Keratinocyte (primary cell): ENCODE results near the gene THSD7B.

Experiments used
- EZH2 ChIP-seq: IDR thresholded peaks from one replicate; pipeline ENCODE4 v1.6.1; 2012; ENCODE audit warnings: inconsistent platforms, mild to moderate bottlenecking, low read length, moderate library complexity
- TF ChIP-seq, protein P1 (sequence below), 3 experiments: IDR thresholded peaks in 1 of 3; conservative IDR thresholded peaks in 1 of 3; optimal IDR thresholded peaks in 1 of 3; 2 replicates in 2 of 3; 3 replicates in 1 of 3; pipeline versions ENCODE3 to v1.5.1; 2011; ENCODE audit warnings: low read length in 3 of 3, mild to moderate bottlenecking in 3 of 3, moderate library complexity in 2 of 3, control low read depth in 1 of 3, inconsistent platforms in 1 of 3; ENCODE audit not compliant: insufficient read depth in 2 of 3; ENCODE audit errors: extremely low read depth in 1 of 3

- TF ChIP-seq, protein P1, sequence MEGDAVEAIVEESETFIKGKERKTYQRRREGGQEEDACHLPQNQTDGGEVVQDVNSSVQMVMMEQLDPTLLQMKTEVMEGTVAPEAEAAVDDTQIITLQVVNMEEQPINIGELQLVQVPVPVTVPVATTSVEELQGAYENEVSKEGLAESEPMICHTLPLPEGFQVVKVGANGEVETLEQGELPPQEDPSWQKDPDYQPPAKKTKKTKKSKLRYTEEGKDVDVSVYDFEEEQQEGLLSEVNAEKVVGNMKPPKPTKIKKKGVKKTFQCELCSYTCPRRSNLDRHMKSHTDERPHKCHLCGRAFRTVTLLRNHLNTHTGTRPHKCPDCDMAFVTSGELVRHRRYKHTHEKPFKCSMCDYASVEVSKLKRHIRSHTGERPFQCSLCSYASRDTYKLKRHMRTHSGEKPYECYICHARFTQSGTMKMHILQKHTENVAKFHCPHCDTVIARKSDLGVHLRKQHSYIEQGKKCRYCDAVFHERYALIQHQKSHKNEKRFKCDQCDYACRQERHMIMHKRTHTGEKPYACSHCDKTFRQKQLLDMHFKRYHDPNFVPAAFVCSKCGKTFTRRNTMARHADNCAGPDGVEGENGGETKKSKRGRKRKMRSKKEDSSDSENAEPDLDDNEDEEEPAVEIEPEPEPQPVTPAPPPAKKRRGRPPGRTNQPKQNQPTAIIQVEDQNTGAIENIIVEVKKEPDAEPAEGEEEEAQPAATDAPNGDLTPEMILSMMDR (optimal IDR thresholded peaks at IDR 0.05 in 1 of 3, IDR thresholded peaks at IDR 0.05 in 1 of 3, conservative IDR thresholded peaks at IDR 0.05 in 1 of 3; ENCODE audit: extremely low read depth in 1 of 3, insufficient read depth in 2 of 3, low read length in 3 of 3), result no peak
- no peak for TF ChIP-seq EZH2
Measured at GRCh38 chr2:136809998-136810397, 44.7 kb downstream of the THSD7B start.
